CD4-positive, alpha-beta T cell treated with Interleukin-4 for 1 hour (primary cell): ENCODE results near the gene ACD.

Experiments
- DNase-seq, 2 donors: peaks; one replicate each; pipeline ENCODE4 v3.0.0-alpha.2; 2020 to 2022

ACD gene

GRCh38 chr16:67645397-67646121 lies 14.5 kb downstream of the ACD start:
- DNase-seq: no peak

GRCh38 chr16:67644038-67644437 lies 16.0 kb downstream of the ACD start:
- DNase-seq: no peak

DNA sequence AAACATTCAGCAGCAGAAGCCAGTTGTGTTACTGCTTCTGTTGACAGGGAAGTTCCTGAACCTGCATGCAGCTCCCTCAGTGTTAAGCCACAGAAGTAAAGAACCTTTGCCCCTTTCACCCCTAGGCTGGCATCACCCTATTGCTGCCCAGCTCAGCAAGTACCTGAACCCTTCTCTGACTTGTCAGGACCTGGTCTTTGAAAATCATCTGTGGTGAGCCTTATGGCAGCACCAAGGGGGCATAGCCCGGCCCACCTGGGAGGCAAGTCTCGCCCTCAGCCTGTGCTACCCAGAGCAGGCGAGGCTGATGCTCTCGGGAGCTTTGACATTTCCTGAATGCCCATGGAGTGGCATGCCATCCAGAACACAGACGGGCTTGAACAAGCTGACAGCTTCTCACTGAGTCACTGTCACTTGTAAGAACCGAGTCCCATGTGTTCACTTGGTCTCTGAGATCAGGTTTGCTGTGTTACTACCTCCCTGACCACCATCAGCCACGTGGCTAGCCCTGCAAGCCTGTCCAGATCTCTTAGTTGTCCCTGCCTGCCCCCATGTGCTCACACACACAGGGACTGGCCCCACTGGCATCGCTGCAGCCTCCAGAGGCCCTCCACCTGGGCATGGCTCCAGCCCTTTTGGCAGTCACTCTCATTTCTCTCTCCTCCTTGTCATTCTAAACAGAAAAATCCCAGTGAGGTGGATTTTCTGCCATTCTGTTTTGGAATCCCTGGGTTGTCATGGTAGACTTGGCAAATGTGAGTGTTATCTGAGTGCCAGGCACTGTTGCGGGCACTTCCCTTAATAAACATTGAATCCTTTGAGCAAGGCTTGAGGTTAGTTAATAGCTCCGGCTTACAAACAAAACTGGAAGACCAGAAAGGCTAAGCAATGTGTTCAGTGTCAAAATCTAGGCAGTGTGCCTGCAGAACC lies 18.0 kb downstream of the ACD start:
- no peak for DNase-seq

DNA sequence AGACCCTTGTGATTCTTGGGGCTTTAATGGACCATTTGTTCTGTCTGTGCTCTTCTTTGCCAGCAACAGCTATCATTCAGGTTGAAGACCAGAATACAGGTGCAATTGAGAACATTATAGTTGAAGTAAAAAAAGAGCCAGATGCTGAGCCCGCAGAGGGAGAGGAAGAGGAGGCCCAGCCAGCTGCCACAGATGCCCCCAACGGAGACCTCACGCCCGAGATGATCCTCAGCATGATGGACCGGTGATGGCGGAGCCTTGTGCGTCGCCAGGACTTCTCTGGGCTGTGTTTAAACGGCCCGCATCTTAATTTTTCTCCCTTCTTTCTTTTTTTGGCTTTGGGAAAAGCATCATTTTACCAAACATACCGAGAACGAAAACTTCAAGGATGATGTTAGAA lies 22.4 kb downstream of the ACD start:
- no peak for DNase-seq

GRCh38 chr16:67636713-67637112 lies 23.3 kb downstream of the ACD start:
- no peak for DNase-seq

DNA sequence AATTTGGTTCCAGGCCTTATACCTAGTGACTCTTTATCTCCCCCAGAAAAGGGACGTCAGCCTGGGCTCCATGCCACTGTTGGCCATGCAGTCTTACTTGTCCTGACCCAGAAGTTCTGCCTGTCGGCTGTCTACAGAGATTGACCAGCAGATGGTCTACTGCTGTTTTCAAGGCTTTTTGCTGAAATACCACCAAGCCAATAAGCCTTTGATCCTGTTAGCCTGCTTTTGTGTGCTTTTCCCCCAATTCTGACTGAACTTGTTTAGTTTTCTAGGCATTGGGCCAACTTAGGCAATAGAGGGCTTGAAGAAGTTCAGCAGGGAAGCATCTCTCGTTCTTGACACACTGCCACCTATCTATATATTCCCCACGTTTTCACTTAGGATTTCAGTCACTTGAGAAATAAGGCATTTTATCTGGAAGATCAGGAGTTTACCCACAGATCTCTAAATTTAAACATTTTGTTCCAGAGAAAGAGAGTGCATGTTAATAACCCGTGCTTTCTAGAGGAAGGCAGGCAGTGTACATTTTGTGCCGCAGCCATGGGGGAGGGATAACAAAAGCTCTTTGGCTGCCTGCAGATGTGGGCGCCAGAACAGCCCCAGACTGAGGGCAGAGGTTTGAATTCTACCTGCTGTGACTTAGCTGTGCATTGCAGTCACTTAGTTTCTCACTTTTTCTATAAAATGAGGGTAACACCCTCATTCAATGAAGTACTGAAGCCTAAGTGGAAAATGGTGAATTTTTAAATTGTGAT lies 27.5 kb downstream of the ACD start:
- no peak for DNase-seq

DNA sequence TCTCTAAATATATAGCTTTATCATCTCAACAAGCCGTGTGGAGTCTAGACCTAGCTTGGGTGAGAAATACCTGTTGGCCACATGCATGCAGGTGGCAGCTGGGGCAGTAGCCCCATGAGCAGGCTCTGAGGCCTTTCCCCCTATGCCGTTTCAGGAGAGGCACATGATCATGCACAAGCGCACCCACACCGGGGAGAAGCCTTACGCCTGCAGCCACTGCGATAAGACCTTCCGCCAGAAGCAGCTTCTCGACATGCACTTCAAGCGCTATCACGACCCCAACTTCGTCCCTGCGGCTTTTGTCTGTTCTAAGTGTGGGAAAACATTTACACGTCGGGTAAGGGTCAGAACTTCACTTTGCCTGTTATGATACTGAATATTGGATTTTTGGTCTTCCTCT lies 31.8 kb downstream of the ACD start:
- no peak for DNase-seq

DNA sequence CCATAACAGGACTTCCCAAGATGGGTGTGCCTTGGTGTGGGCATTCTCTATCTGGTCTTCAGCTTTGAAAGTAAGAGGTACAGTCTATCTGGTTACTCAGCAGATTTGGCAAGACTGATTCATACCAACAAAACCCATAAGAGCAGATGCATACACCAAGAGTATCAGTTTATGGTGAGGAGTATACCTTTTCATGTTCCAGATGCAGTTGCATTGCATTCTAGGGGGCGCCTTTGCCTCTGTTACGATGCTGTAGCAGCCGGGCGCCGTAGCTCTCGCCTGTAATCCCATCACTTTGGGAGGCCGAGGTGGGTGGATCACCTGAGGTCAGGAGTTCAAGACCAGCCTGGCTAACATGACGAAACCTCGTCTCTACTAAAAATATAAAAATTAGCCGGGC lies 46.3 kb downstream of the ACD start:
- DNase-seq: no peak

GRCh38 chr16:67608364-67608763 lies 51.7 kb downstream of the ACD start:
- no peak for DNase-seq
